ENCODE data around the gene CRTAC1.

The CRTAC1 gene

DNA sequence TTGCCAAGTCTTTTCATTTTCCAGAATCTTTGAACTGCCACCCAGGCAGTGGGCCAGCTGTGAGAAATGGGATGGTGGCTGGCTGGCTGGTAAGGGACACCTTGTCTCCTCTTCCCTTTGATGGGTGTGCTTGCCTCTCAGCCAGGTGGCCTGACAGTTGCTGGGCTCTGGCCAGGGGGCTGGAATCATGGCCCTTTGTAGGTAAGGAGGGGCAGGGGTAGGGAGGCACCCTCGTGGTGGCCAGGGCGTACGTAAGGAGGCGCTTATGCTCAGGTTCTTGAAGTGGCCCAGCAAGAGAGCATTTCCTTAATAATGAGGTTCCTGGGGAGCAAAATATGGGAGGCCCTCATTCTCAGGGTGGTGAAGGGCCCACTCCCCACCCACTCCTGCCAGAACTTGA, 213.8 kb downstream of the CRTAC1 start:
- no peak overlapping the region for H3K4me3 ChIP-seq (ENCODE audit: low read depth, low read length)
- TF ChIP-seq, protein P1, sequence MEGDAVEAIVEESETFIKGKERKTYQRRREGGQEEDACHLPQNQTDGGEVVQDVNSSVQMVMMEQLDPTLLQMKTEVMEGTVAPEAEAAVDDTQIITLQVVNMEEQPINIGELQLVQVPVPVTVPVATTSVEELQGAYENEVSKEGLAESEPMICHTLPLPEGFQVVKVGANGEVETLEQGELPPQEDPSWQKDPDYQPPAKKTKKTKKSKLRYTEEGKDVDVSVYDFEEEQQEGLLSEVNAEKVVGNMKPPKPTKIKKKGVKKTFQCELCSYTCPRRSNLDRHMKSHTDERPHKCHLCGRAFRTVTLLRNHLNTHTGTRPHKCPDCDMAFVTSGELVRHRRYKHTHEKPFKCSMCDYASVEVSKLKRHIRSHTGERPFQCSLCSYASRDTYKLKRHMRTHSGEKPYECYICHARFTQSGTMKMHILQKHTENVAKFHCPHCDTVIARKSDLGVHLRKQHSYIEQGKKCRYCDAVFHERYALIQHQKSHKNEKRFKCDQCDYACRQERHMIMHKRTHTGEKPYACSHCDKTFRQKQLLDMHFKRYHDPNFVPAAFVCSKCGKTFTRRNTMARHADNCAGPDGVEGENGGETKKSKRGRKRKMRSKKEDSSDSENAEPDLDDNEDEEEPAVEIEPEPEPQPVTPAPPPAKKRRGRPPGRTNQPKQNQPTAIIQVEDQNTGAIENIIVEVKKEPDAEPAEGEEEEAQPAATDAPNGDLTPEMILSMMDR (IDR thresholded peaks at IDR 0.05; ENCODE audit: borderline replicate concordance, insufficient read depth, low read depth, low read length): no peak

All from GM12875 (cell line).